ENCODE results near the gene GABRB3. TPM values are rescaled to one million over a fixed set of nuclear protein-coding genes. Genes with fewer than 3 reads are reported as not detected.

Gene GABRB3
- total and polyA plus RNA-seq, 4 donors: 0.81 to 5.5 (median 3.6) TPM

DNA sequence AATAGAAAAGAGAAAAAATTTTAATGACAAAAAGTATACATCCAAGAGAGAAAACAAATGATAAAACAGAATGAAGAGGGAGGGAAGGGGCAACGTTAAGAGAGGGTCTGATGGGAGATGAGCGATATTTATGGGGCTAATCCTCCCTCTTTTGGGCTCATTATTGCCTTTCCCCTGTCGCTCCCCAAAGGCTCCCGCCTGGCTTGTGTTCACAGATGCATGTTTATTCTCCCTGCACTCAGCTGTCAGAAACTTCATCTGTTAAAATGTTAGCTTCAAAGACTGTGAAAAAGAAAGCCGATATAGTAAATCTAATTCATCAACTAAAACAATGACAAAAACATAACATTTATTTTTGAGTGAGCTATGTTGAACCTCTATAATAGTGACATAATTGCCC, 74.3 kb downstream of the GABRB3 start:
- H3K27me3 ChIP-seq (ENCODE audit: control insufficient read depth in 3 of 3, insufficient read depth in 3 of 3, low read length in 2 of 3): no peaks in the 10 kb centered on the region
- no peaks in the 10 kb centered on the region for H3K36me3 ChIP-seq (ENCODE audit: control insufficient read depth in 4 of 4, insufficient read depth in 4 of 4, low read length in 4 of 4)
- DNase-seq (no peak), ATAC-seq (ENCODE audit: insufficient read depth, low FRiP score) (no peak)
- 39 to 41% methylated on average over 5 of the region's 5 CpGs for WGBS, 2 donors
- TF ChIP-seq, protein P1, sequence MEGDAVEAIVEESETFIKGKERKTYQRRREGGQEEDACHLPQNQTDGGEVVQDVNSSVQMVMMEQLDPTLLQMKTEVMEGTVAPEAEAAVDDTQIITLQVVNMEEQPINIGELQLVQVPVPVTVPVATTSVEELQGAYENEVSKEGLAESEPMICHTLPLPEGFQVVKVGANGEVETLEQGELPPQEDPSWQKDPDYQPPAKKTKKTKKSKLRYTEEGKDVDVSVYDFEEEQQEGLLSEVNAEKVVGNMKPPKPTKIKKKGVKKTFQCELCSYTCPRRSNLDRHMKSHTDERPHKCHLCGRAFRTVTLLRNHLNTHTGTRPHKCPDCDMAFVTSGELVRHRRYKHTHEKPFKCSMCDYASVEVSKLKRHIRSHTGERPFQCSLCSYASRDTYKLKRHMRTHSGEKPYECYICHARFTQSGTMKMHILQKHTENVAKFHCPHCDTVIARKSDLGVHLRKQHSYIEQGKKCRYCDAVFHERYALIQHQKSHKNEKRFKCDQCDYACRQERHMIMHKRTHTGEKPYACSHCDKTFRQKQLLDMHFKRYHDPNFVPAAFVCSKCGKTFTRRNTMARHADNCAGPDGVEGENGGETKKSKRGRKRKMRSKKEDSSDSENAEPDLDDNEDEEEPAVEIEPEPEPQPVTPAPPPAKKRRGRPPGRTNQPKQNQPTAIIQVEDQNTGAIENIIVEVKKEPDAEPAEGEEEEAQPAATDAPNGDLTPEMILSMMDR (IDR thresholded peaks at IDR 0.05; ENCODE audit: control extremely low read depth, extremely low read depth): no peak
- H3K9me3 ChIP-seq (ENCODE audit: control insufficient read depth in 4 of 4, insufficient read depth in 3 of 4, low read length in 3 of 4): peaks cover 0 to 4% (median 0%) of the 10 kb centered on the region in 4 donors
- no peak overlapping the region for H3K9ac ChIP-seq (ENCODE audit: insufficient read depth in 1 of 2, low read length in 2 of 2)
- H3K4me1 ChIP-seq (ENCODE audit: control insufficient read depth in 5 of 5, insufficient read depth in 5 of 5, low read length in 5 of 5): no peaks in the 10 kb centered on the region
- no peak overlapping the region for H3K4me3 ChIP-seq
- H3K27ac ChIP-seq (ENCODE audit: low read depth in 1 of 2, low read length in 1 of 2): no peak overlapping the region

DNA sequence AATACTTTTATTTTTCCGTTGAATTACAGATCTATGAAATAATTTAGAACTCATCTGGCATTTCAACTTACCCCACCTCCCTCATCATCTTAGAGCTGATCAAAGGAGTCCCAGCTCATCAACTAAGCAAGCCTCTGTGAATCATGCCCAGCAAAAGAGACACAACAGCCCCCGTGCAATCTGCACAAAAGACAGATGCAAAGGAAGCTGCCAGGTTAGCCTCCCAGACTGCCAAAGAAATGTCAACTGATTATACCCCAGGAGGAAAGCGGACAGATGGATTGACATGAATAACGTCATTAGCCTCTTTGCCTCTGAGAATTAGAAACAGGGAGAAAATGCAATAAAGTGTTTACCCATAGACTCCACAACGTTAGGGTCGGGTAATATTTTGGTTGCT, 75.0 kb downstream of the GABRB3 start:
- H3K27me3 ChIP-seq (ENCODE audit: control insufficient read depth in 3 of 3, insufficient read depth in 3 of 3, low read length in 2 of 3): no peaks in the 10 kb centered on the region
- no peak for ATAC-seq (ENCODE audit: insufficient read depth, low FRiP score)
- DNase-seq: no peak
- no peak overlapping the region for H3K27ac ChIP-seq (ENCODE audit: low read depth in 1 of 2, low read length in 1 of 2)
- H3K9me3 ChIP-seq (ENCODE audit: control insufficient read depth in 4 of 4, insufficient read depth in 3 of 4, low read length in 3 of 4): peaks cover 0 to 4% (median 0%) of the 10 kb centered on the region in 4 donors
- 67 to 70% methylated on average over 6 of the region's 6 CpGs for whole genome bisulfite sequencing, 2 donors
- no peaks in the 10 kb centered on the region for H3K4me1 ChIP-seq (ENCODE audit: control insufficient read depth in 5 of 5, insufficient read depth in 5 of 5, low read length in 5 of 5)
- no peaks in the 10 kb centered on the region for H3K36me3 ChIP-seq (ENCODE audit: control insufficient read depth in 4 of 4, insufficient read depth in 4 of 4, low read length in 4 of 4)
- H3K9ac ChIP-seq (ENCODE audit: insufficient read depth in 1 of 2, low read length in 2 of 2): no peak overlapping the region
- no peak overlapping the region for H3K4me3 ChIP-seq
- TF ChIP-seq, protein P1 (IDR thresholded peaks at IDR 0.05; ENCODE audit: control extremely low read depth, extremely low read depth): no peak

DNA sequence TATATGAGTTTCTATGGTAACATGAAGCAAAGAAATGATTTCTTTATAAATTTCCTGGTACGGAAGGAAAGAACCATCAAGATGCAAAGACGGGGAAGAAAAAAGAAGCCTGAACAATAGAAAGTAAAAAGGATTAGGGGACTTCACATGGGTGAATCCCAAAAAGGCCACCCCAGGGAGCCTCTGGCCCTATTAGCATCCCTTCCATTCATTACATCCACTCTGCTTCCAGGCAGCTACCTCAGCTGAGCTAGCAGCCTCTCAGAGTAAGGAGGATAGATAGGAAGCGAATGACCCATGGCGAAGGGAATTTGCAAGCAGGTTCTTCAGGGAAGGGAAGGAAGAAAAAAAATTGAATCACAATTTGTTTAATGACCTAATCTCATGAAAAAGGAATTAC, 81.6 kb downstream of the GABRB3 start:
- Histone ChIP-seq H3K36me3 (ENCODE audit: control insufficient read depth in 4 of 4, insufficient read depth in 4 of 4, low read length in 4 of 4) (no peaks in the 10 kb centered on the region), H3K9ac (ENCODE audit: insufficient read depth in 1 of 2, low read length in 2 of 2) (no peak overlapping the region), H3K27ac (ENCODE audit: low read depth in 1 of 2, low read length in 1 of 2) (no peak overlapping the region), H3K27me3 (ENCODE audit: control insufficient read depth in 3 of 3, insufficient read depth in 3 of 3, low read length in 2 of 3) (no peaks in the 10 kb centered on the region), H3K9me3 (ENCODE audit: control insufficient read depth in 4 of 4, insufficient read depth in 3 of 4, low read length in 3 of 4) (peaks cover 0 to 2% (median 0%) of the 10 kb centered on the region in 4 donors), H3K4me3 (no peak overlapping the region), H3K4me1 (ENCODE audit: control insufficient read depth in 5 of 5, insufficient read depth in 5 of 5, low read length in 5 of 5) (no peaks in the 10 kb centered on the region)
- WGBS, 2 donors: 64 to 76% methylated on average over 4 of the region's 4 CpGs
- no peak for DNase-seq
- ATAC-seq (ENCODE audit: insufficient read depth, low FRiP score): no peak
- TF ChIP-seq, protein P1 (IDR thresholded peaks at IDR 0.05; ENCODE audit: control extremely low read depth, extremely low read depth): no peak

DNA sequence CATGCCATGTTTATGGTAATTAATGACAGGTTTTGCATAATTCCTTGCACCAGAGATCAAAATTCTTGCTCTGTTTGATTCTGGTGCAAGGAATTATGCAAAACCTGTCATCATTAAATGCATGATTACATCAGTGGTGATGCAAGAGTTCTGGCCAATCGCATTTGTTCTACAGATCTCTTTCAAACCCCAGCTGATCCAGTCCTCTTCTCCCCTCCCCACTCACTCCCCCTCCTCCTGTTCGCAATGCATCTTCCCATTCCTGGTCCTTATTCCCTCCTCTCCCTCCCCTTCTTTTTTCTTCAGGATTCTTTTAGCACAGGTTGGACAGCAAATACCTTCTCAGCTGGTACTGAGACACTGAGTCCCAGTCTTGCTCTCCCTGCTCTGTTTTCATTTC, 82.1 kb downstream of the GABRB3 start:
- Histone ChIP-seq H3K4me1 (ENCODE audit: control insufficient read depth in 5 of 5, insufficient read depth in 5 of 5, low read length in 5 of 5) (no peaks in the 10 kb centered on the region), H3K27me3 (ENCODE audit: control insufficient read depth in 3 of 3, insufficient read depth in 3 of 3, low read length in 2 of 3) (no peaks in the 10 kb centered on the region), H3K4me3 (no peak overlapping the region), H3K9ac (ENCODE audit: insufficient read depth in 1 of 2, low read length in 2 of 2) (no peak overlapping the region), H3K9me3 (ENCODE audit: control insufficient read depth in 4 of 4, insufficient read depth in 3 of 4, low read length in 3 of 4) (peaks cover 0 to 2% (median 0%) of the 10 kb centered on the region in 4 donors), H3K36me3 (ENCODE audit: control insufficient read depth in 4 of 4, insufficient read depth in 4 of 4, low read length in 4 of 4) (no peaks in the 10 kb centered on the region), H3K27ac (ENCODE audit: low read depth in 1 of 2, low read length in 1 of 2) (no peak overlapping the region)
- 50 to 72% methylated on average over 2 of the region's 2 CpGs for WGBS, 2 donors
- TF ChIP-seq, protein P1 (IDR thresholded peaks at IDR 0.05; ENCODE audit: control extremely low read depth, extremely low read depth): no peak
- no peak for ATAC-seq (ENCODE audit: insufficient read depth, low FRiP score)
- no peak for DNase-seq

Data from lung (tissue), 12 donors.